Colonic mucosa (tissue), 4 donors: ENCODE measurements around the gene FAM171A2. TPM values are rescaled to one million over a fixed set of nuclear protein-coding genes. Genes with fewer than 3 reads are reported as not detected.

Source experiments
- DNase-seq: peaks from one replicate; pipeline ENCODE4 v3.0.0-alpha.2; 2020
- H3K27ac ChIP-seq: fragments of 200-600 bp; one replicate; pipeline ENCODE4 v1.8.0; 2021
- H3K27me3 ChIP-seq: fragments of 200-600 bp; one replicate; pipeline ENCODE4 v1.8.0; 2021
- H3K36me3 ChIP-seq: fragments of 200-600 bp; one replicate; pipeline ENCODE4 v1.8.0; 2021
- H3K4me1 ChIP-seq: fragments of 200-600 bp; one replicate; pipeline ENCODE4 v1.8.0; 2021; ENCODE audit warnings: mild to moderate bottlenecking
- H3K4me3 ChIP-seq: fragments of 200-600 bp; one replicate; pipeline ENCODE4 v1.8.0; 2021
- H3K9ac ChIP-seq, 2 donors: one replicate each; pipeline ENCODE4 v1.7.0; 2013; ENCODE audit warnings: control low read depth in 2 of 2, low read depth in 2 of 2, low read length in 2 of 2
- H3K9me3 ChIP-seq: fragments of 200-600 bp; one replicate; pipeline ENCODE4 v1.8.0; 2021
- intact Hi-C: fragments of 100-400 bp; cut with DNase I; formaldehyde crosslinking; loops from one replicate; pipeline ENCODE4 v1.14.1; 2022
- total RNA-seq, 2 donors: library from RNA; stranded (reverse); fragmentation: NEBNext Ultra II Directional in 1 of 2; extraction: Animal tissue kit (Norgen Biotek cat#: 25700) in 1 of 2; gene quantifications; one replicate each; pipeline ENCODE4 v1.2.1, GENCODE V29; 2021
- TF ChIP-seq, protein P1 (sequence below): fragments of 200-600 bp; IDR thresholded peaks from one replicate; pipeline ENCODE4 v1.8.0; 2022; ENCODE audit warnings: antibody characterized with exemption, mild to moderate bottlenecking
- donor health status: healthy.
- donor health status: DM: no; HTN: no; CAD: no.
- donor health status: DM: no; HTN: no; CAD: no.

Gene FAM171A2
- total RNA-seq, 2 donors from 2014 or later: 0.64 to 0.72 TPM

DNA sequence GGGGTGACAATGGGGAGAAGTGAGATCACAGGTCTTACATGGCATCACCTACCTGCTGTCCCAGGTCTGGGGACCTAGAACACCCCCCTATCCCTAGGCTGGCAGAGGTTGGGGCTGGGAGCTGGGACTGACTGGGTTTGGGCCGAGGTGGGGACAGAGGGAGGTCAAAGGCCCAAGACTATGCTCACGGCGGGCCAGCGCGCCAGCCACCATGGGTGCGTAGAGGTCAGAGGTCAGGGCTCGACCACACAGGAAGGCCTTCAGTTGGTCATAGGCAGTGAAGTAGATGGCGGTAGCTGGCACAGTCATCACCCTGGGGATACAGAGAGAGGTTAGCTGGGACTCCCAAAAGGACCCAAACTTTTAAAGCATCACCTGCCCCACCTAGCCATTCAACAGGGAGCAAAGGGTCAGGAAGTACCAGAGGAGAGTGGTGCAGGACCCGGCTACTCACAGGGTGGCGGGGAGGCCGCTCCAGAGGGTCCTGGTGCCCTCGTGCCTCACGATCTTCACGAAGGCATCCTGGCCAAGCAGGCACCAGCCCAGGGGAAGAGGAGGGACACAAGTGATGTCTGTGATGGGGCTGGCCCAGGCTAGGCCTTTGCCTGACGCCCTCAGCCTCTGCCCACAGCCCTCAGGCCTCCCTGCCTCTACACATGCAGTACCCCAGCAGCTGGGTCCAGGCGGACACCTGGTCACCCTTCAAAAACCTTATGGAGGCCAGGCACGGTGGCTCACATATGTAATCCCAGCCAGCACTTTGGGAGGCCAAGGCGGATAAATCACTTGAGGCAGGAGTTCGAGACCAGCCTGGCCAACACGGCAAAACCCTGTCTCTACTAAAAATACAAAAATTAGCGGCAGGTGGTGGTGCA is 42.2 kb downstream of the FAM171A2 start:
- no peak overlapping the region for H3K27ac ChIP-seq
- no peak overlapping the region for H3K4me3 ChIP-seq
- no peaks in the 10 kb centered on the region for H3K9me3 ChIP-seq
- no peak overlapping the region for H3K9ac ChIP-seq
- peaks cover 5% of the 10 kb centered on the region for H3K4me1 ChIP-seq
- TF ChIP-seq, protein P1, sequence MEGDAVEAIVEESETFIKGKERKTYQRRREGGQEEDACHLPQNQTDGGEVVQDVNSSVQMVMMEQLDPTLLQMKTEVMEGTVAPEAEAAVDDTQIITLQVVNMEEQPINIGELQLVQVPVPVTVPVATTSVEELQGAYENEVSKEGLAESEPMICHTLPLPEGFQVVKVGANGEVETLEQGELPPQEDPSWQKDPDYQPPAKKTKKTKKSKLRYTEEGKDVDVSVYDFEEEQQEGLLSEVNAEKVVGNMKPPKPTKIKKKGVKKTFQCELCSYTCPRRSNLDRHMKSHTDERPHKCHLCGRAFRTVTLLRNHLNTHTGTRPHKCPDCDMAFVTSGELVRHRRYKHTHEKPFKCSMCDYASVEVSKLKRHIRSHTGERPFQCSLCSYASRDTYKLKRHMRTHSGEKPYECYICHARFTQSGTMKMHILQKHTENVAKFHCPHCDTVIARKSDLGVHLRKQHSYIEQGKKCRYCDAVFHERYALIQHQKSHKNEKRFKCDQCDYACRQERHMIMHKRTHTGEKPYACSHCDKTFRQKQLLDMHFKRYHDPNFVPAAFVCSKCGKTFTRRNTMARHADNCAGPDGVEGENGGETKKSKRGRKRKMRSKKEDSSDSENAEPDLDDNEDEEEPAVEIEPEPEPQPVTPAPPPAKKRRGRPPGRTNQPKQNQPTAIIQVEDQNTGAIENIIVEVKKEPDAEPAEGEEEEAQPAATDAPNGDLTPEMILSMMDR: no peak
- no peaks in the 10 kb centered on the region for H3K36me3 ChIP-seq
- intact Hi-C loops: loop anchor here (5.0 kb wide), 1 partner anchor 109 kb away; no protein-coding TSS in a partner anchor
- DNase-seq: no peak
- H3K27me3 ChIP-seq: peaks cover 8% of the 10 kb centered on the region

DNA sequence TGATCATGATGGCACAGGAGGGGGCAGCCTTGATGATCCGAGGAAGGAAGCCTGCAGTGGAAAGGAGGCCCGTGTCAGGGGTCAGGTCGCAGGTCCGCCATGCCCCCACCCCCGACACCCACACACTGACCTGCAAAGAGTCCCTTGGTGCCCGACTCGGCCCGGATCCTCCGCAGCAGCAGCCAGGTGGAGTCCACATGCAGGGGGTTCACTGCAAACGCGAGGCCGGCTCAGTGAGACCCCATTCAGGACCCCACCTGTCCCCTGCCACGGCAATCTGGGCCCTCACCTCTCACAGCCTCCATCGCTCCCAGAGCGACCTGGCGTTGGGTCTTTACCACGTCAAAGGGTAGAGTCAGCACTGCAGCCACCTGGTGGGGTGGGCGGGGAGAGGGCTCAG is 43.6 kb downstream of the FAM171A2 start:
- no peak overlapping the region for H3K4me3 ChIP-seq
- peaks cover 20% of the 10 kb centered on the region for H3K27me3 ChIP-seq
- intact Hi-C loops: loop anchor here (5.0 kb wide), 1 partner anchor 108 kb away; no protein-coding TSS in a partner anchor
- peaks cover 5% of the 10 kb centered on the region for H3K4me1 ChIP-seq
- H3K9ac ChIP-seq: no peak overlapping the region
- no peaks in the 10 kb centered on the region for H3K36me3 ChIP-seq
- no peak overlapping the region for H3K27ac ChIP-seq
- TF ChIP-seq, protein P1: no peak
- DNase-seq: no peak
- no peaks in the 10 kb centered on the region for H3K9me3 ChIP-seq

DNA sequence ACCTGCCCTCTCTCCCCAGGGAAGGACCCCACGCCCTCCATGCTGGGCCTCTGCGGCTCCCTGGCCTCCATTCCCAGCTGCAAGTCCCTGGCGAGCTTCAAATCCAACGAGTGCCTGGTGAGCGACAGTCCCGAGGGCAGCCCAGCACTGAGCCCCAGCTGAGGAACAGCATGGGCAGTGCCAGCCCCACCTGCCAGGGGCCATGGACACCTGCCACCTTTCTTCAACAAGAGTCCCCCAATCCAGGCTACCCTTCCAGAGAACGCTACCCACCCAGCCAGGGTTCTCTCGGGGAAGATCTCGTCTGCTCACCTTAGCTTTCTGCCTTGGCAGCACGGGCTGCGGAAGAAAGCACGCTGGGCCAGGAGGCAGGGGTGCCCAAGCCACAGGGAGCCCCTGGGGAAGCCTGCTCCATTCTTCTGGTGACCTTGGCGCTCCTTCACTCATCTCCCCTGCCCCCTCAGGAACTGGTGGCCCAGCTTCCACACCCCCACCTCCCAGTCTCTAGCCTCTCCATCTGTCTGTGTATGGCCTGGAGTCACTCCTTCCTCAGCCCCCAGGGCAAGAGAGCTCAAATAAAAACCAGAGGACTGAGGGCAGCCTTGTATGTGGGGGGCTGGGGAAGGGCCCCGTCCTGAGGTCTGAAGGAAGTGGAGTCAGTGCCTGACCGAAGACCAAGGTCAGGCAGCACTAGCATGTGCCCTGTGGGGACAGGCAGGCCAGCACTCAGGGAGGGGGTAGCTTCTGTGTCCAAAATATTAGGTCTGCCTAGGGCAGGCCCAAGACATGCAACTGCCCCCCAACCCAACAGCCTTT is 45.4 kb downstream of the FAM171A2 start:
- Histone ChIP-seq H3K4me1 (no peaks in the 10 kb centered on the region), H3K9ac (no peak overlapping the region), H3K4me3 (no peak overlapping the region), H3K9me3 (no peaks in the 10 kb centered on the region), H3K27me3 (peaks cover 32% of the 10 kb centered on the region), H3K36me3 (no peaks in the 10 kb centered on the region), H3K27ac (no peak overlapping the region)
- DNase-seq: no peak
- TF ChIP-seq, protein P1: no peak
- intact Hi-C loops: no loop called here

DNA sequence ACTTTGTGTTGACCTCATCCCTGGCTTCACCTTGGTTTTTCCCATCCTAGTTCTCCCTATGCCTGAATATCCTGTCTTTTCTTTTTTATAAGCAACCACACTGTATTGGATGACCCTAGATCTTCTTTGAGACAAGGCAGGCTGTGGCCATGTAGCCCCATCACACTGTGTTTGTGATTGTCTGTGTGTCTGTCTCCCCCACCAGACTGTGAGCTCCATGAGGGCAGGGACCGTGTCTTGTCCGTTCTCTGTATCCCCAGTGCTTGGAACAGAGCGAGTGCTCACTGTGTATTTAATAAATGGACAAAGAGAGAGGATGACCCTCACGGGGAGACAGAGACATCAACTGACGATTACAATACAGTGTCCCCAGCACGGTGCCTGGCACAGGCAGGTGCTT is 46.1 kb downstream of the FAM171A2 start:
- H3K4me3 ChIP-seq: no peak overlapping the region
- TF ChIP-seq, protein P1: no peak
- intact Hi-C loops: no loop called here
- H3K9me3 ChIP-seq: no peaks in the 10 kb centered on the region
- no peaks in the 10 kb centered on the region for H3K36me3 ChIP-seq
- no peak overlapping the region for H3K27ac ChIP-seq
- peaks cover 32% of the 10 kb centered on the region for H3K27me3 ChIP-seq
- no peaks in the 10 kb centered on the region for H3K4me1 ChIP-seq
- H3K9ac ChIP-seq: no peak overlapping the region
- DNase-seq: no peak

DNA sequence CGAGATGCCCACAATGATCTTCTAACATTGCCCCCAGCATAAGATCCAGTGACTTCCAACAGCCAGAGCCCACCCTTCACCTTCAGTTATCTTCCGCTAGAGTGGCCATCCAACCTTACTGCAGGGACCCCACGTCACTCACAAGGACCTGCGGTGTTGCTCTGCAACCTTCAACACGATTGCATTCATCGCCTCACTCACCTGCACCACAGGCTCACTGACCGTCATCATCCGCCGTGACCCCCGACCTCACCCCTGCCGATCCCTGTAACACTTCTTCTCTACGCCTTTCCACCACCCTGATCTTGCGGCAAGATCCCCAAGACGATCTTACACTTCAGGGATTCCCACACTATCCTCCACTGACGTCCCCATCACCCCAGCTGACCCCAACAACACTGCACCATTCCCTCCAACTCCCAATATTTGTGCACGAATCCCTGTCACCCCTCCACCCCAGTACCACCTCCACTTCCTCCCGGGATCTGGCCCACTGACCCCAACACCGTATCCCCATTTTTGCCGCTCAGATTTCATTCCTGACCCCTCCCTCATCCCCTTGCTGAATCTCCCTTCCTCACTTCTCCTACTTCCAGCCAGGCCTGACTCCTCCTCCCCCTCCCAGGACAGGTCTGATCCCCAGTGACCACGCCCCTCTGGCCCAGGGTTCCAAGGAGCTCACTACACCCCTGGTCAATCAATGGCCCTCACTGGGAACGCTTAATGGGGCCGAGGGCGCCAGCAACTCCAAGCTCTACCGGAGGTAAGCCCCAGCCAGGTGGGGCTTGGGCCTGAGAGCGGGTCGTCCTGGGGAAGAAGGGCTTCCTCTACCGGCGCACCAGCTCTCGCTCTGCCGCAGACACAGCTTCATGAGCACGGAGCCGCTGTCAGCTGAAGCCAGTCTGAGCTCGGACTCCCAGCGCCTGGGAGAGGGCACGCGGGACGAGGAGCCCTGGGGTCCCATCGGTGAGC is 47.6 kb downstream of the FAM171A2 start:
- peaks cover 32% of the 10 kb centered on the region for H3K27me3 ChIP-seq
- H3K4me1 ChIP-seq: no peaks in the 10 kb centered on the region
- no peaks in the 10 kb centered on the region for H3K9me3 ChIP-seq
- intact Hi-C loops: no loop called here
- TF ChIP-seq, protein P1: no peak
- no peak overlapping the region for H3K9ac ChIP-seq
- no peak for DNase-seq
- H3K4me3 ChIP-seq: no peak overlapping the region
- no peaks in the 10 kb centered on the region for H3K36me3 ChIP-seq
- H3K27ac ChIP-seq: no peak overlapping the region
